GM19099 (cell line): ENCODE results near the gene TEX2.

Source experiments
- POLR2A ChIP-seq: IDR thresholded peaks from 3 replicates; pipeline ENCODE4 v1.6.1; 2011; ENCODE audit warnings: low read depth; ENCODE audit not compliant: insufficient read length; ENCODE audit errors: extremely low read depth

TEX2 gene

GRCh38 chr17:64134216-64134970 is 128.7 kb downstream of the TEX2 start:
- no peak for TF ChIP-seq POLR2A

- no peak for TF ChIP-seq POLR2A
Measured at GRCh38 chr17:64133546-64134215, 129.4 kb downstream of the TEX2 start.

- TF ChIP-seq POLR2A: no peak
Measured at GRCh38 chr17:64131606-64132270, 131.3 kb downstream of the TEX2 start.

- no peak for TF ChIP-seq POLR2A
Measured at GRCh38 chr17:64130559-64131001, 132.5 kb downstream of the TEX2 start.

- TF ChIP-seq POLR2A: peak; percentile 99
Measured at GRCh38 chr17:64129765-64130558, 133.1 kb downstream of the TEX2 start, which contains the start of gene ERN1. Gene ERN1, minus strand, starts transcription at chr17:64130144. Its CDS starts 115 bp downstream, at chr17:64130029.

GRCh38 chr17:64129515-64129764 is 133.6 kb downstream of the TEX2 start:
- no peak for TF ChIP-seq POLR2A

DNA sequence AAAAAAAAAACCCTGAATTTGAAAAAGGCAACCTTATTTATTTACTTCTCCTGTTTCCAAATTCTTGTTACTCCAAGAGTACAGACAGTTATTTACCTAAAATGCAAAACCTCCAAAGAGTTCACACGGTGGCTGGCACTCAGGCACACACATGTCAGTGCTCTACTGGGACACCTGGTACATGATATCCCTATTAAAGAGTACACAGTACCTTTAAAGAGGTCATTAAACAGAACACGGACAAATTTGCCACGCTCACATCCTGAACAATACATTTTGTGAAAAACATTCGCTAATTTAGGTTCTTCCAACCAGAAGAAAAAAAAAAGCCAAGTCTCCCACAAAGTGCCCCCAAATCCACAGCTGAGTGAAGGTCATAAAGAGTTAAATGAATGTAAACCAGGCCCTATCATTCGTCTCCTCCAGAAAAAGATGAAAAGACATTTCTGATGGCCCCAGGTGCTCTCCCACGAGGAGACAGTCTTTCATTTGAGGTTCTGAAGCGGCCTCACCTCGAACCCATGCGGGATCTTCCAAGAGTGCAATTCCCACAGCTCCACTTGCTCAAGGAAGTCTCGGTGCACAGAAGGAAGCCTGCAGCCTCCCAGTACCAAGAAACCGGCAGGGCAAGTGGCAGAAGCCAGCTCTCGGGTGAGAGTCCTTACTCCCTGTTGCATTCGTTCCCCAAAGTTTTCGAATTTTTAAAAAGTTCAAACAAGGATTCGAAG is 134.1 kb downstream of the TEX2 start:
- no peak for TF ChIP-seq POLR2A

DNA sequence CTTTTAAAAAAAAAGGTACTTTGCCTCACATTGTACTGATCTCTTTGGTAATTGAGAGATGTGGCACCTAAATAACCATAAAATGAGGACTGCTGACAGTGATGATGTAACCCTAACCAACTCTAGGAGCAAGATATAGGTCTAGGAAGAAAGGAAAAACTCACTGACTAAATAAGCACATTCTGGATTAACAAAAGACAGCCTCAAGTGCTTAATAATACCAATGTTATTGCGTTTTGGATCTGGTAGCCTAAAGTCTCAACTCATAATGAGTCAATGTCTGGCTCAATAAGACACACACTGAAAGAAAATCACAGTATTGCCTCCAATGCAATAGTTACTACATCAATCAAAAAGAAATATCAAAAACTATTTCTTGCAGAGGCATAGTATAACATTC is 136.1 kb downstream of the TEX2 start:
- TF ChIP-seq POLR2A: no peak

GRCh38 chr17:64125937-64126336 is 137.1 kb downstream of the TEX2 start:
- TF ChIP-seq POLR2A: no peak

DNA sequence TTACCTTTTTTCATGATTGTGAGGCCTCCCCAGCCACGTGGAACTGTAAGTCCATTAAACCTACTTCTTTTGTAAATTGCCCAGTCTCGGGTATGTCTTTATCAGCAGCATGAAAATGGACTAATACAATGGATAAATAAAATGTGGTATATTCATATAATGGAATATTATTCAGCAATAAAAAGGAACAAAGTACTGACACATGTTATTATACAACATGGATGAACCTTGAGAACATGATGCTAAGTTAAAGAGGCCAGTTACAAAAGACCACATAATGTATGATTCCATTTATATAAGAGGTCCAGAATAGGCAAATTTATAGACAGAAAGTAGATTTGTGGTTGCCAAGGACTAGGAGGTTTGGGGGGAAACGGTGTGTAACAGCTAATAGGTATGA is 138.5 kb downstream of the TEX2 start:
- TF ChIP-seq POLR2A: no peak

DNA sequence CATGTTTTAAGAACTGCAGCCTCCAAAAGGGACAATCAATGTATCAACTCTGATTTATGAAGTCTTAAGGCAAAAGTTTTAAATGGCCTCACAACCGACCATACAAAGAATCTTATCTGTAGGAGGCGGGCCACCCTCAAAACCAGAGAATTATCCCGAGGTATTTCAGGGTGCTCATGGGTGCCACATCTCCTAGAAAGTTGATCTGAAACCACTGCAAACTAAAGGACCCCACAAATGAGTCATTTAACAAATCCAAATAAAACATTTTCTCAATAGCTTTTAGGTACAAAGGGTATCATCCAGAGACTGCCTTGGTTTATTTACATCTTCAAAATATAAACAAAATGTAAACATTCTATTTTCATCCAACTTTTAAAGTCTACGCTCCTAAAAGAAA is 139.9 kb downstream of the TEX2 start:
- no peak for TF ChIP-seq POLR2A

- TF ChIP-seq POLR2A: no peak
Measured at GRCh38 chr17:64120159-64120810, 142.8 kb downstream of the TEX2 start.

- TF ChIP-seq POLR2A: no peak
Measured at GRCh38 chr17:64117981-64118979, 144.8 kb downstream of the TEX2 start.
